Adrenal gland (tissue), 5 donors: ENCODE results near the gene RNF8.

Experiments
- CTCF ChIP-seq, 6 experiments: fragments of 450-650 bp in 4 of 6; fragments of 200-600 bp in 2 of 6; sonication (generic) in 1 of 6; IDR thresholded peaks; 1 replicate in 5 of 6; 2 replicates in 1 of 6; pipeline versions ENCODE4 v1.5.1 to v1.8.0; 2016 to 2021; ENCODE audit warnings: antibody characterized with exemption in 6 of 6, mild to moderate bottlenecking in 2 of 6, moderate library complexity in 1 of 6
- POLR2A ChIP-seq, 2 donors: fragments of 450-650 bp; IDR thresholded peaks; one replicate each; pipeline ENCODE4 v1.6.1; 2017; ENCODE audit warnings: antibody characterized with exemption in 2 of 2, mild to moderate bottlenecking in 2 of 2, moderate library complexity in 1 of 2
- donor health status: DM: no; HTN: no; CAD: no.

DNA sequence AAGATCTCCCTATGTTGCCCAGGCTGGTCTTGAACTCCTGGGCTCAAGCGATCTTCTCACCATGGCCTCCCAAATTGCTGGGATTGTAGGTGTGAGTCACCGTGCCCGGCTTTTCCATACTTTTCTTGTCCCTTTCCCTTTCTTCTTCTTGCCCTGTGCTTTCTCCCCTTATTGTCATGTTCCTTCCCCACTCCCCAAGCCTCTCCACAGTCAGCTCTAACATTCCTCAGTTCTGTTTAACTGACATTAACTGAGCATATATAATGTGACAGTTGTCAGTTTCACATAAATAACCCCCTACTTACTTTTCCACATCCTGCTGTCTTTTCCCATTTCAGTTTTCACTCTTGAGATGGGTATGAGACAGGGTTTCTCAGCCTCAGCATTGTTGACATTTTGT is 9.5 kb upstream of the RNF8 start:
- TF ChIP-seq CTCF (IDR thresholded peaks at IDR 0.05) (no peak), POLR2A (IDR thresholded peaks at IDR 0.05) (no peak)
